Tibial artery (tissue), 4 donors: Measurements from ENCODE around the gene NDUFB8.

Experiments used
- DNase-seq, 2 donors: peaks; one replicate each; pipeline ENCODE4 v3.0.0-alpha.2; 2019
- H3K27ac ChIP-seq, 2 donors: fragments of 200-600 bp; sonication (generic) in 1 of 2; 1 replicate in 1 of 2; 2 replicates in 1 of 2; pipeline ENCODE4 v1.5.1; 2018 to 2019; ENCODE audit warnings: mild to moderate bottlenecking in 1 of 2
- H3K27me3 ChIP-seq, 2 donors: fragments of 200-600 bp; sonication (generic) in 1 of 2; one replicate each; pipeline versions ENCODE4 v1.5.1 to v1.6.0; 2016 to 2019
- H3K36me3 ChIP-seq, 3 donors: fragments of 200-600 bp; sonication (generic) in 2 of 3; one replicate each; pipeline ENCODE4 v1.5.1; 2016 to 2019; ENCODE audit warnings: mild to moderate bottlenecking in 2 of 3
- H3K4me1 ChIP-seq, 4 donors: fragments of 200-600 bp; sonication (generic) in 2 of 4; 1 replicate in 3 of 4; 2 replicates in 1 of 4; pipeline ENCODE4 v1.5.1; 2016 to 2019
- H3K4me3 ChIP-seq, 2 donors: fragments of 200-600 bp; sonication (generic) in 1 of 2; 1 replicate in 1 of 2; 2 replicates in 1 of 2; pipeline ENCODE4 v1.5.1; 2018 to 2019; ENCODE audit warnings: mild to moderate bottlenecking in 2 of 2
- H3K9me3 ChIP-seq, 3 donors: fragments of 200-600 bp; sonication (generic) in 1 of 3; one replicate each; pipeline ENCODE4 v1.5.1; 2016 to 2019
- CTCF ChIP-seq, 2 experiments: fragments of 200-600 bp in 1 of 2; fragments of 450-650 bp in 1 of 2; IDR thresholded peaks; one replicate each; pipeline ENCODE4 v1.5.1; 2017 to 2019; ENCODE audit warnings: antibody characterized with exemption in 2 of 2, mild to moderate bottlenecking in 1 of 2, moderate library complexity in 1 of 2
- intact Hi-C: fragments of 100-400 bp; cut with DNase I; formaldehyde crosslinking; loops from one replicate; pipeline ENCODE4 v1.15.0; 2023; ENCODE audit warnings: low total_unique reads

The NDUFB8 gene

GRCh38 chr10:100510533-100511308, 18.9 kb downstream of the NDUFB8 start:
- intact Hi-C loops, result no loop called here
- H3K27me3 ChIP-seq, result no peaks in the 10 kb centered on the region
- H3K4me3 ChIP-seq, result no peak overlapping the region
- DNase-seq, result no peak
- H3K27ac ChIP-seq, result no peak overlapping the region
- H3K4me1 ChIP-seq, result no peaks in the 10 kb centered on the region
- peaks cover 17 to 64% (median 41%) of the 10 kb centered on the region in 3 donors for H3K36me3 ChIP-seq
- H3K9me3 ChIP-seq, result no peaks in the 10 kb centered on the region
- TF ChIP-seq CTCF (IDR thresholded peaks at IDR 0.05), result no peak

GRCh38 chr10:100509241-100509840, 20.3 kb downstream of the NDUFB8 start:
- peaks cover 9 to 71% (median 47%) of the 10 kb centered on the region in 3 donors for H3K36me3 ChIP-seq
- no peaks in the 10 kb centered on the region for H3K9me3 ChIP-seq
- H3K27ac ChIP-seq, result no peak overlapping the region
- intact Hi-C loops, result no loop called here
- H3K4me1 ChIP-seq, result no peaks in the 10 kb centered on the region
- H3K4me3 ChIP-seq, result no peak overlapping the region
- no peaks in the 10 kb centered on the region for H3K27me3 ChIP-seq
- no peak for TF ChIP-seq CTCF (IDR thresholded peaks at IDR 0.05)
- DNase-seq, result no peak

GRCh38 chr10:100508691-100509150, 20.9 kb downstream of the NDUFB8 start:
- H3K27ac ChIP-seq, result no peak overlapping the region
- no peak overlapping the region for H3K4me3 ChIP-seq
- intact Hi-C loops, result no loop called here
- no peaks in the 10 kb centered on the region for H3K9me3 ChIP-seq
- no peak for DNase-seq
- H3K36me3 ChIP-seq, result peaks cover 9 to 75% (median 51%) of the 10 kb centered on the region in 3 donors
- H3K27me3 ChIP-seq, result no peaks in the 10 kb centered on the region
- TF ChIP-seq CTCF (IDR thresholded peaks at IDR 0.05), result peak; percentile 6
- H3K4me1 ChIP-seq, result no peaks in the 10 kb centered on the region

- no peak for TF ChIP-seq CTCF (IDR thresholded peaks at IDR 0.05)
- intact Hi-C loops, result no loop called here
- DNase-seq, result no peak
- Histone ChIP-seq H3K4me1 (no peaks in the 10 kb centered on the region), H3K4me3 (no peak overlapping the region), H3K27me3 (no peaks in the 10 kb centered on the region), H3K9me3 (no peaks in the 10 kb centered on the region), H3K27ac (no peak overlapping the region), H3K36me3 (peaks cover 5 to 77% (median 49%) of the 10 kb centered on the region in 3 donors)
Observed at GRCh38 chr10:100508266-100508665, 21.4 kb downstream of the NDUFB8 start.

GRCh38 chr10:100507357-100507732, 22.3 kb downstream of the NDUFB8 start:
- Histone ChIP-seq H3K27me3 (no peaks in the 10 kb centered on the region), H3K27ac (no peak overlapping the region), H3K4me3 (no peak overlapping the region), H3K36me3 (peaks cover 5 to 79% (median 45%) of the 10 kb centered on the region in 3 donors), H3K9me3 (no peaks in the 10 kb centered on the region), H3K4me1 (no peaks in the 10 kb centered on the region)
- no peak for DNase-seq
- intact Hi-C loops, result no loop called here
- no peak for TF ChIP-seq CTCF (IDR thresholded peaks at IDR 0.05)
